Type B pancreatic cell (in vitro differentiated cells): Measurements from ENCODE around the gene MPZL2. TPM values are rescaled to one million over a fixed set of nuclear protein-coding genes. Genes with fewer than 3 reads are reported as not detected.

Experiments
- DNase-seq: peaks from one replicate; pipeline ENCODE4 v3.0.0; 2021; ENCODE audit warnings: mixed read lengths; ENCODE audit not compliant: unreplicated experiment; ENCODE audit errors: extremely low spot score
- H3K27ac Mint-ChIP-seq: 2 replicates; pipeline ENCODE4 v1.8.0; 2021; ENCODE audit warnings: mild to moderate bottlenecking, mixed read lengths
- H3K27me3 Mint-ChIP-seq: 2 replicates; pipeline ENCODE4 v1.8.0; 2021; ENCODE audit warnings: mixed read lengths
- H3K36me3 Mint-ChIP-seq: 2 replicates; pipeline ENCODE4 v1.8.0; 2021; ENCODE audit warnings: mixed read lengths
- H3K4me1 Mint-ChIP-seq: one replicate; pipeline ENCODE4 v1.8.0; 2021; ENCODE audit warnings: mixed read lengths; ENCODE audit not compliant: unreplicated experiment
- H3K4me3 Mint-ChIP-seq: 2 replicates; pipeline ENCODE4 v1.8.0; 2021; ENCODE audit warnings: mild to moderate bottlenecking, mixed read lengths
- H3K9me3 Mint-ChIP-seq: 2 replicates; pipeline ENCODE4 v1.8.0; 2021; ENCODE audit warnings: mixed read lengths
- CTCF ChIP-seq: fragments of 200-600 bp; sonication (generic); conservative IDR thresholded peaks from 2 replicates; pipeline ENCODE4 v1.5.0; 2021; ENCODE audit warnings: antibody characterized with exemption, mild to moderate bottlenecking
- total RNA-seq: library from RNA; stranded (reverse); gene quantifications from 2 replicates; pipeline ENCODE4 v1.2.1, GENCODE V29; 2021; ENCODE audit warnings: low replicate concordance

Gene MPZL2
- total RNA-seq, 1 donor from 2014 or later: 32.7 TPM

DNA sequence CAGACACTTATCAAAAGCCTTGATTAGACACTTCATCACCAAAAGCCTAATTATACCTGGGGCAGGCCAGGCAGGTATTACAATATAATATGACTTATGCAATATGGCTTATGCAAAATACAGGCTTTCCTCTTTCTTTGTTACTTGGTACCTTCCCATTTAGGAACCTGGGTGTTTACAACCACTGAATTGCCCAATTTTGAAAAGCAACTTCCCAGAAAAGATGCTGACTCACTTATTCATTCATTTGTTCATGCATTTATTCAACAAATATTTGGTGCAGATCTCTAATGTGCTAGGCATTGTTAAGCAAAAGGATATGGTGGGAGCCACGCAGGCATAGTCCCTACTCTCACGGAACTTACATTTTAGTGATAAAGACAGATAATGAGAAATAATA, 25.7 kb downstream of the MPZL2 start:
- DNase-seq: no peak
- Mint-ChIP-seq H3K27ac (peak overlapping the region; percentile 30), H3K27me3 (peaks cover 17% of the 10 kb centered on the region), H3K36me3 (no peaks in the 10 kb centered on the region), H3K9me3 (no peaks in the 10 kb centered on the region), H3K4me1 (peaks cover 12% of the 10 kb centered on the region), H3K4me3 (no peak overlapping the region)
- TF ChIP-seq CTCF: no peak

- TF ChIP-seq CTCF: no peak
- Mint-ChIP-seq H3K9me3 (no peaks in the 10 kb centered on the region), H3K27me3 (peaks cover 3% of the 10 kb centered on the region), H3K36me3 (no peaks in the 10 kb centered on the region), H3K4me3 (no peak overlapping the region), H3K27ac (no peak overlapping the region), H3K4me1 (peaks cover 3% of the 10 kb centered on the region)
- no peak for DNase-seq
Measured at GRCh38 chr11:118236170-118236569, 27.9 kb downstream of the MPZL2 start.

- H3K4me1 Mint-ChIP-seq: no peaks in the 10 kb centered on the region
- H3K36me3 Mint-ChIP-seq: no peaks in the 10 kb centered on the region
- no peaks in the 10 kb centered on the region for H3K9me3 Mint-ChIP-seq
- no peak for TF ChIP-seq CTCF
- no peak overlapping the region for H3K27ac Mint-ChIP-seq
- no peak for DNase-seq
- H3K27me3 Mint-ChIP-seq: peaks cover 3% of the 10 kb centered on the region
- H3K4me3 Mint-ChIP-seq: no peak overlapping the region
Measured at GRCh38 chr11:118234833-118235232, 29.3 kb downstream of the MPZL2 start.

DNA sequence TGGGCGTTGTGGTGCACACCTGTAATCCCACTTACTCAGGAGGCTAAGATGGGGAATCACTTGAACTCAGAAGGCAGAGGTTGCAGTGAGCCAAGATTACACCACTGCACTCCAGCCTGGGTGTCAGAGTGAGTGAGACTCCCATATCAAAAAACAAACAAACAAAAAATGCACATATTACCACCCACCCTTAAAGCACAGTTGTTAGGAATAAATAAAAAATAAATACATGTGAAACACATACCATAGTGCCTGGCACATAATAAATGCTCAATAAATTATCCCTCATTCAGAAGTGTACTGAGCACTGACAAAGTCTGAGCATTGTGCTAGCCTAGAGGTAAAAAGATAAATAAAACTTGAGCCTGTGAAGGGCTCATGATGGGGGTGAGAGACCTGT, 30.2 kb downstream of the MPZL2 start:
- H3K36me3 Mint-ChIP-seq: no peaks in the 10 kb centered on the region
- no peaks in the 10 kb centered on the region for H3K9me3 Mint-ChIP-seq
- peaks cover 3% of the 10 kb centered on the region for H3K27me3 Mint-ChIP-seq
- no peaks in the 10 kb centered on the region for H3K4me1 Mint-ChIP-seq
- H3K4me3 Mint-ChIP-seq: no peak overlapping the region
- peak overlapping the region; percentile 60 for H3K27ac Mint-ChIP-seq
- no peak for DNase-seq
- TF ChIP-seq CTCF: no peak

GRCh38 chr11:118233377-118233776, 30.7 kb downstream of the MPZL2 start:
- H3K27ac Mint-ChIP-seq: peak overlapping the region; percentile 60

More at GRCh38 chr11:118233377-118233776, 30.7 kb downstream of the MPZL2 start:
- H3K36me3 Mint-ChIP-seq: no peaks in the 10 kb centered on the region
- H3K27me3 Mint-ChIP-seq: peaks cover 3% of the 10 kb centered on the region
- no peaks in the 10 kb centered on the region for H3K4me1 Mint-ChIP-seq
- no peak for DNase-seq
- H3K9me3 Mint-ChIP-seq: no peaks in the 10 kb centered on the region
- H3K4me3 Mint-ChIP-seq: no peak overlapping the region
- TF ChIP-seq CTCF: no peak
